OCI-LY3 (cell line): Measurements from ENCODE around the gene TTPAL.

Experiments used
- EZH2phosphoT487 ChIP-seq: fragments of 200-600 bp; shearing (Covaris generic); IDR thresholded peaks from 2 replicates; pipeline ENCODE4 v1.6.1; 2018; ENCODE audit warnings: antibody characterized with exemption, mixed run types, low read depth
- TF ChIP-seq, protein P1 (sequence below): fragments of 200-600, 300-600 bp; sonication (generic); IDR thresholded peaks from 2 replicates; pipeline ENCODE4 v1.5.1; 2014; ENCODE audit warnings: antibody characterized with exemption, low read length, low read depth

DNA sequence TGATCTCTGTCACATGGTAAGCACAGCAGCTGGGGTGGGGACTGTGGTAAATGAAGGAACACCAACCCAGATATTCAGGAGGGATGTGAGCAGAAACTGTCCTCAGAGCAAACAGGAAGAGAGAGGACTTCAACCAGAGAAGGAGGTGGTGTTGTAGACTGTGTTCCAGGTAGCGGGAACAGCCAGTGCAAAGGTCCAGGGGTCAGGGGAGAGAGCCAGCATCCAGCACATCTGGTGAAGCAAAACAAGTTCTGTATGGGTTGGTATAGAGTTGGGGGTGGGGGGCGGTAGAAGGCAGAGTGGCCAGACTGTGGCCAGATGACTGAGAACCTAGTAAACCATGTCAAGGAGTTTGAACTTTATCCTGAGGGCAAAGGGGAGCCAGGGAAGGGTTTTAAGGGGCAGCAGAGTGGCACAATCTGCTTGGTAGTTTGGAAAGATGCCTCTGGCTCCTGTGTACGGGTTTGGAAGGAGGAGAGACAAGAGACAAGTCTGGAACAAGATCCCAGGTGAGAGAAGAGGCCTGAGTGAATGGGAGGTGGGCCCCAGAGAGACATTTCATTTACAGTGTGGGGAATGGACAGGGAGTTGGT, 27.8 kb upstream of the TTPAL start:
- TF ChIP-seq, protein P1, sequence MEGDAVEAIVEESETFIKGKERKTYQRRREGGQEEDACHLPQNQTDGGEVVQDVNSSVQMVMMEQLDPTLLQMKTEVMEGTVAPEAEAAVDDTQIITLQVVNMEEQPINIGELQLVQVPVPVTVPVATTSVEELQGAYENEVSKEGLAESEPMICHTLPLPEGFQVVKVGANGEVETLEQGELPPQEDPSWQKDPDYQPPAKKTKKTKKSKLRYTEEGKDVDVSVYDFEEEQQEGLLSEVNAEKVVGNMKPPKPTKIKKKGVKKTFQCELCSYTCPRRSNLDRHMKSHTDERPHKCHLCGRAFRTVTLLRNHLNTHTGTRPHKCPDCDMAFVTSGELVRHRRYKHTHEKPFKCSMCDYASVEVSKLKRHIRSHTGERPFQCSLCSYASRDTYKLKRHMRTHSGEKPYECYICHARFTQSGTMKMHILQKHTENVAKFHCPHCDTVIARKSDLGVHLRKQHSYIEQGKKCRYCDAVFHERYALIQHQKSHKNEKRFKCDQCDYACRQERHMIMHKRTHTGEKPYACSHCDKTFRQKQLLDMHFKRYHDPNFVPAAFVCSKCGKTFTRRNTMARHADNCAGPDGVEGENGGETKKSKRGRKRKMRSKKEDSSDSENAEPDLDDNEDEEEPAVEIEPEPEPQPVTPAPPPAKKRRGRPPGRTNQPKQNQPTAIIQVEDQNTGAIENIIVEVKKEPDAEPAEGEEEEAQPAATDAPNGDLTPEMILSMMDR: no peak
- TF ChIP-seq EZH2phosphoT487: no peak
